ENCODE results near the gene MPRIP.
"Not testable (repeated sequence)": the region's sequence is repeated elsewhere in the genome, so short reads cannot be mapped to it uniquely, and the experiment has no call there.

Gene MPRIP

DNA sequence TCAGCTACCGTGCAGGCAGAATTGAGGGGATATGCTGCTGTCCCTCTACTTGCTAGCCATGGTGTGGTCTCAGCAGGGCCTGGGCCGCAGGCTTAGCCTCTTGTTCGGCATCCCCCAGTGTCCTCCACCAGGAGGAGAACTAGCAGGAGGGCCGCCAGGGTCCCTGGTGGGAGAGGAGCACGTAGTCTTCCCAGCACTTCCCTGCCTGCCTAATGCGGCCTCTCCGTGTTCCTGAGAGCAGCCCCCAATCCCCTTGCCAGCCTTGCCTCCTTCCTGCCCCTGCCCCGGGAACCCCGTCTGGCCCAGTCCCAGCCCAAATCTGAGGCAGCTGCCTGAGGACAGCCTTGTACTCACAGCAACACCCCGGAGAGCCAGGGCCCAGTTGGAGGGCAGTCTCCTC, 125.7 kb downstream of the MPRIP start:
- DNase-seq (ENCODE audit: low spot score): no peak

DNA sequence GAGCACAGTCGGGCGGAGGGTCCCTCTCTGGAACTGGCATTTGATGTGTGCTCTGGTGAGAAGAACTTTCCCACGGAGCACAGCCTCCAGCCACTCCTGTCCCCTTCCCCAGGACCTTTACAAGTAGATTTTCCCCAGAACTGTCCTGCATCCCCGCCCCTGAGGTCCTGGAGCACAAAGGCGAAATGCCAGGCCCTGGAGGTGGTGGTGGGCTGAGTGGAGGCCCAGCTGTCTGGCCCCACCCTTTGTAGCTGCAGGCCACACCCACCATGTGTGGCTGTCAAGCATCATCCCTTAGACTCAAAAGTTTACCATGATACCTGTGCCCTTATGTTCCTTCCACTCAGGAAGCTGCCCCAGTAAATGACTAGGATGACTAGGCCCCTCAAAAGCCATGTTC, 126.1 kb downstream of the MPRIP start:
- DNase-seq (ENCODE audit: low spot score): no peak

DNA sequence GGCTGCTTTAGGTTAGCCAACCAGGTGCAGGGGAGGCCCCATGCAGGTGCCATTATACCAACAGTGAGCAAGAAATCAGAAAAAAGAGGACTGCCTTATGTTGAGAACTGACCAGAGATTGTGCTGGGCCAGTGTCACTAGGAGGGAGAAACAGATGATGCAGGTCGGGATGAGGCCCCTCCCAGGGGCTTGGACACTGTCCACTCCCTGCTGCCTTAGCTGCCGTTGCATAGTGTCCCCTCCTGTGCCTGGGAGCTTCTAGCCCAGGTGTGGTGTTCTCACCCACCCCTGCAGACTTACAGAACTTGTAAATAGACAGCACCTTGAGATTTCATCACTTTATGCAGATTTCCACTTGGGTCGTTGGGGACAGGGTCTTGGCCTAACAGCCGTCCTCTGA, 127.1 kb downstream of the MPRIP start:
- no peak for DNase-seq (ENCODE audit: low spot score)

DNA sequence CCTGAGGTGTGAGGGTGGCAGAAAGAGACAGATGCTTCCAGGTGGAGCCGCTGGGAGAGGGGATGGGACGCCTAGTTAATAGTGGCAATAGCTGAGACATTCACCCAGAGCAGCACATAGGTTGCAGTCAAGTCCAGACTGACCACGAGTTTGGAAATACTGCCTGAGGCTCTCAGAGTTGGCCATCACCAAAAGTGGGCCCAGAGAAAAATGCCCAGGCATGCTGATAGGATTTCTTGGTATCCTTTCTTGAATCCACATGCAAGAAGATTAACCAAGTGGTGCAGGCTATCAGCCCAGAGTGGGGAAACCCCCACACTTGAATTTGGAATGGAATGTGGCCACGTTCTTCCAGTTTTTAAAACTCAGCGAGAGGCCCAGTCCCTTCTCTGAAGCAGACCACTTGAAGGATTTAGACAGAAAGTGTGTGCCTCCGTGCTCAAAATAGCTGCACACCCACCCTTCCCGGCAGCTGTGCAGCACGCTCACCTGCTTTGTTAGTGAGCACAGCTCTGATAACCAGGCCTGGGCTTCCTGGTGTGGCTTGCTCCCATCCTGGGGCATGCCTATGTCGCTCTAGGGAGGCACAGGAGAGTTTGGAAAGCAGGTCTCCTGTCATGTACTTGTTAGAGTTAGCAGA, 128.2 kb downstream of the MPRIP start:
- DNase-seq (ENCODE audit: low spot score): peak; percentile 60

DNA sequence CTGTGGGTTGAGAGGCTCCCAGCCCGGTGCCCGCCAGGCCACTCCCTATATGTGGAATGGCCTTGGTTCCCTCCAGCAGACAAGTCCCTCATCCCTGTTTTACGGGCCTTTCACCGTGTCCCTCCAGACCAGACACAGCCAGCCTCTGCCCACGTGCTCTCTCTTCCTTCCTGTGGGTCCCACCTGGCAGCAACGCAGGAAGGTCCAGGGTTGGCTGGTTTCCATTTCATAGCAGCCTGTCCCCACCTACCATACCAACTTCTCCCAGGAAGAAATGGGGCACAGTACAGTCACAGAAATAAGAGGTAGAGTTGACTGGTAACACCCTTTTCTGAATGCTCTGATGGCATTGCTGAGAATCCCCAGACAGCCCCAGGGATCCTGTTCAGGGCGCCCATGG, 128.9 kb downstream of the MPRIP start:
- DNase-seq (ENCODE audit: low spot score): no peak

DNA sequence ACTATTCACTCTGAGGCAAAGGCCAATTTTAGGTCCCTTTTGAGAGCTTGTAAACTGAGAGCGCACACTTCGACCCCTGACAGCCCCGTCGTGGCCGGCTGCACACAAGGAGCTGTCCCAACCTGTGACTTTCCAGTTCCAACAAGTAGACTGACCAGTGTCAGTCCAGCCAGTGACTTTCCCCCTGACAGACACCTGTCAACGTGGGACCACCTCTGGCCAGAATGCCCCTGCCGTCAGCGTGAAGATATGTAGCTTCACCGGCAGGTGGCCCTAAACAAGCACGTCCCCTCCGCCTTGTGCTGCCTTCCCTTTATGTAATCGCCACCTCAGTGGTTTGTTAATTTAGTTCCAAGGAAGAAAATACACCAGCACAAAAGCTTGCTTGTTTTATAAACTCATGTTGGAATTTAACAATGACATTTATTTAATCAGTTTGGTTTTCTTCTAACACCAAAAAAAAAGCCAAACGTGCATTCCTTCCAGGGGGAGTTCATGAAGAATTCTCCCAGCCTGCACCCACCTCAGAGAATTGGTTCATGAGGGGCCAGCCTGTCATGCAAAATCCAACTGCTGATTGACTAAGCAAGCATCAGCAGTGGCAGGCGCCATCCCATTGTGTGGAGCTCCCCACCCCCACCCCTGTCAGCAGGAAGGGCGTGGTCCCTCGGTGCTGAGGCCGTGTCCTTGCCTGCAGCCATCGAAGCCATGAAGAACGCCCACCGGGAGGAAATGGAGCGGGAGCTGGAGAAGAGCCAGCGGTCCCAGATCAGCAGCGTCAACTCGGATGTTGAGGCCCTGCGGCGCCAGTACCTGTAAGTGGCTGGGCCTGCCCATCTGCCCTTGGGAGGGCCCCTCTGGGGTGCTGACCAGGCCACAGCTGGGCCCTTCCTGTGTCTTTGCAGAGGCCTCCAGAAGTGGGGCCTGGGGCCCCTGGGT, 130.0 kb downstream of the MPRIP start:
- DNase-seq (ENCODE audit: low spot score): no peak

DNA sequence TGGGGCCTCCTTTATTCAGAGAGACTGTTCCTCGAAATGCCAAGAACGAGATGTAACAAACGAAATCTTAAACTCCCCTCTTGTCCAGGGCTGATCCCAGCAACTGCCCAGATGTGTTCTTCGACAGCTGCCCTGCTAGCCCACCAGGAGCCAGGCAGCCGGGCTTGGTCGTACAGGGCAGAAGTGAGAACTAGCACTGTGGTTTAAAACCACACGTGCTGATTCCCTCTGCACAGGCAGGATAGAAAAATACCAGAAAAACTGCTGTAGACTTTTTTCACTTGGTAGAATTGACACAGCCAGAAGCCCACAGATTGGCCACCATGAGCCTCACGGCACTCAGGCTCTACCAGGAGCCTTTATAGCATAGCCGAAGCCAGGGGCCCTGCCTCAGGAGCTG, 130.7 kb downstream of the MPRIP start:
- no peak for DNase-seq (ENCODE audit: low spot score)

DNA sequence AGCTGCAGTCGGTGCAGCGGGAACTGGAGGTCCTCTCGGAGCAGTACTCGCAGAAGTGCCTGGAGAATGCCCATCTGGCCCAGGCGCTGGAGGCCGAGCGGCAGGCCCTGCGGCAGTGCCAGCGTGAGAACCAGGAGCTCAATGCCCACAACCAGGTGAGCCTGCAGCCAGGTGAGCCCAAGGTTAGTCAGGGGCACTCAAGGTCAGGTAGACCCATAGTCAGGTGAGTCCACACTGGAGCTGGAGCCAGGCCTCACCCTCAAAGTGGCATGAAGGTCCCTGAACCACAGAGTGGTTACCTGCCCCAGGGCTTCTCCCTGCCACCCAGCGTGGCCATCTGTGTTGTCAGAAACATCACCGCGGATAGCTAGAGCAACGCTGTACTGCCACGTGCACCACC, 131.7 kb downstream of the MPRIP start:
- no peak for DNase-seq (ENCODE audit: low spot score)

DNA sequence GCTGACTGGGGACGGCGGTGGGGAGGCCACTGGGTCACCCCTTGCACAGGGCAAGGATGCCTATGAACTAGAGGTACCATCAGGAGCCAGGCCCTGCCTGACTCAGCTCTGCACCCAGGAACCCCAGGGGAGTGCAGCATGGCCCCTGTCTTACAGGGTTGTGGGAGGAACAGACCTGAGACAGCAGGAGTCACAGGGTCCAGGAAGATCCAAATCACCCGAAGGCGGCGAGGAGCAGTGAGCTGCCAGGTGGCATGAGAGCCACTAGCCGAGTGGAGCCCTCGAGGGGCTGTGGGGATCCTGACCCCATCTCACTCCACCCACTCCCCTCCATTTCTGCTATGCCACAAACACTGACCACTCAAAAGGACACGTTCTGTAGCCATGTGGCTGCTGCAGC, 133.1 kb downstream of the MPRIP start:
- no peak for DNase-seq (ENCODE audit: low spot score)

DNA sequence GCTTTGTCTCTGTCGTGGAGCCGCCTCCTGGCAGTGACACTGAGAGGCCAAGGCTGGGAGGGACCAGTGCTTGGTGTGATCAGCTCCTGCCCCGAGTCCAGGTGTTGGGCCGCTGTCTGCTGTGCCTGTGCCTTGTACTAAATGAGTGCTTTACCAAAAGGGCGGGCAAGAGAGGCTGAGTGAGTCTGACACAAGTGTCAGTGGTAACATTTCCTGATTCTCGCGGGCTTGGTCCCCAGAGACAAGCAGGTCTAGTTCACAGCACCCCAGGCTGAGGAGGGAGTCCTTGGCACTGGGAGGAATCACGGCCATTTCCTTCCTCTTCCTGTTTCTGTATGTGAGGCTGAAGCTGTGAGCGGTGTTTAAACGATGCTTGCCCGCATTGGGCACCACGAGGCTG, 133.7 kb downstream of the MPRIP start:
- no peak for DNase-seq (ENCODE audit: low spot score)

DNA sequence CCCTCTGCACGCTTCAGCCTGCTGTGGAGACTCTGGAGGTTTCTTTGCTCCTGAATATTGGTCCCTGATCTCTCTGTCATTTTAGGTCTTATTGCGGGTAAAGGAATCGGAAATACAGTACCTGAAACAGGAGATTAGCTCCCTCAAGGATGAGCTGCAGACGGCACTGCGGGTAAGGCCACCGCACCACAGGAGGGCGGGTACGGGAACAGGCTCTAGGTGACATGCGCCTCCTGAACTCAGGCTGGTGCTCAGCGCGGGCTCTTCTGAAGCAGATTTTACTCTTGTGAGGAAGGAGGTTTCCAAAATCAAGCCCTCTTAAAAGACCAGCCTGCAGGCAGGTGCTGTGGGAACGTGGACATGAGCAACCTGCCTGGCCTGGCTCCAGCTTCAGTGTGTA, 134.1 kb downstream of the MPRIP start:
- DNase-seq (ENCODE audit: low spot score): no peak

DNA sequence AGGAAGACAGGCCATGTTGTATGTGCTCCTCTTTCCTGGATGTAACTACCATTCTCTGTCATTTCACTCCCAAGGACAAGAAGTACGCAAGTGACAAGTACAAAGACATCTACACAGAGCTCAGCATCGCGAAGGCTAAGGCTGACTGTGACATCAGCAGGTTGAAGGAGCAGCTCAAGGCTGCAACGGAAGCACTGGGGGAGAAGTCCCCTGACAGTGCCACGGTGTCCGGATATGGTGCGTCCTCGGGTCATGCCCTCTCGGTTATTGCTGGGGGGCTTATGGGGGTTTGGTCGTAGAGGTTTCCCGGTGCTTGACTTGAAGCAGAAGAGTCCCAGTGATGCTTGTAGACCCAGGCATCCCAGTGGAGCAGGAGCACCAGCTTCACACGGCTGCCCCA, 134.9 kb downstream of the MPRIP start:
- no peak for DNase-seq (ENCODE audit: low spot score)

DNA sequence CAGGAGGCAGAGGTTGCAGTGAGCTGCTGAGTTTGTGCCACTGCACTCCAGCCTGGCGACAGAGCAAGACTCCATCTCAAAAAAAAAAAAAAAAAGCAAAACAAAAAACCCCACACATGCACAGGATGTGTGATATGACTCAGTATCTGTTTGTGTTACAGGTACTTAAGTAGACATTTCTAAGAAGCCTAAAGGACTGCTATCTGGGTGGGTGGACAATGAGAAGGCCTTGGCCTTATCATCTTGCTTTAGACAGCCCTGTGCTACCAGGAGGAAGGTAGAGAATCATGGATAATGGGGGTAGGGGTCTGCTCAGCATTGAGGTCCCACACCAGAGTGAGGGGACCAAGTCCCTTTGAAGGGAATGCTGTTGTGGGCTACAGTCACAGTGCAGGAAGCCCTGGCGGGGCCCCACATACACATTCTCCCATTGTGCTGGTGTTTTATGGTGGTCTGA, 137.1 kb downstream of the MPRIP start:
- DNase-seq (ENCODE audit: low spot score): no peak

DNA sequence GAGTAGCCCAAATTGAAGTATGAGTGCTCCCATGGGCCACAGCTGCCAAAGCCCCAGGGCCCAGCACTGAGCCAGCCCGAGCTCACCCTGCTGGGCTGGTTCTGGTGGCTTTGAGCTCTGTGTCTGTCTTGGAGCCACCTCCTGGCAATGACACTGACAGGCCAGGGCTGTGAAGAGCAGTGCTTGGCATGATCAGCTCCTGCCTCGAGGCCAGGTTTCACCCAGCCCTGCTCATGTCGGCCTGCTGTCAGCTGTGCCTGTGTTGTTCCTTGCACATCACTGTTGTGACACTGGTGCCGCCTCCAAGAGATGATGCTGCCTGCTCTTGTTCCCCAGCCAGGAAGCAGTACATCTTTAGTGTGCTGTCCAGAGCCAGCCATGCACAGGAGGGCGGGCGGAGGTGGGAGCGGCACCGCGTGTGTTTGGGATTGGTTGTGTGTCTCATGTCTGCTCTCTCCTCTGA, 137.9 kb downstream of the MPRIP start:
- no peak for DNase-seq (ENCODE audit: low spot score)

DNA sequence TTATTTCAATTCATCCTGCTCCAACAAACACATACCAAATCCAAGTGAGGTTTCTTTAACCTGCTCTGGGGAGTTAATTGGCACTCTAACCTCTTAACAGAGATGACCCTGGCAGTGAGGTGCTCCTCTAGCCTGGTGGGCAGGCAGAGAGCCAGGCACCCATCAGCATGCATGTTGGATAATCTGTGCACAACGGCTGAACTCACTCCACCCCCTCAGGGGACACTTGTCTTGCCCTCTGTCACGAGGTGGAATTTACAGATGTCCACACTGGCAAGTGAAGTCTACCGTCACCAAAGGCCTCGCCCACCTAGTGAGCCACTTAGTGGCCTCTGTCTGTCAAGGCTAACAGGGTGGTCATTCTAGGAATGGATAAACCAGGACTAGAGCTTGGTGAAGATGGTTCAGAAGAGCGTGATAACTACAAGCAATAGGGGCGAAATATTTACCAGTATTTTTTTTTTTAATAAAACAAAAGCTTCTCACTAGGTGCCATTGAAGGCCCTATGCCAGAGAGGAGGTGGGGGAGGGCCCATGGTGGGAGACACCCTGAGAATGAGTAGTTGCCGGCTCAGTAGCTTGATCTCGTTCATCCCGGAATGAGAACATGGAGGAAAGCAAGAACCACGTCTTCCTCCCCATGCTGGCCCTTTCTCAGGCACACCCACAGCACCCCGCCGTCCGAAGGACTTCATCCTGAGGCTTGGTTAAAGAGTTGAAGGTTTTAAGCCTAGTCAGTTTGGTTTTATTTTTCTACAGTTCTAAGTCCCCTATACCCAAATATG, 138.7 kb downstream of the MPRIP start:
- DNase-seq (ENCODE audit: low spot score): no peak

DNA sequence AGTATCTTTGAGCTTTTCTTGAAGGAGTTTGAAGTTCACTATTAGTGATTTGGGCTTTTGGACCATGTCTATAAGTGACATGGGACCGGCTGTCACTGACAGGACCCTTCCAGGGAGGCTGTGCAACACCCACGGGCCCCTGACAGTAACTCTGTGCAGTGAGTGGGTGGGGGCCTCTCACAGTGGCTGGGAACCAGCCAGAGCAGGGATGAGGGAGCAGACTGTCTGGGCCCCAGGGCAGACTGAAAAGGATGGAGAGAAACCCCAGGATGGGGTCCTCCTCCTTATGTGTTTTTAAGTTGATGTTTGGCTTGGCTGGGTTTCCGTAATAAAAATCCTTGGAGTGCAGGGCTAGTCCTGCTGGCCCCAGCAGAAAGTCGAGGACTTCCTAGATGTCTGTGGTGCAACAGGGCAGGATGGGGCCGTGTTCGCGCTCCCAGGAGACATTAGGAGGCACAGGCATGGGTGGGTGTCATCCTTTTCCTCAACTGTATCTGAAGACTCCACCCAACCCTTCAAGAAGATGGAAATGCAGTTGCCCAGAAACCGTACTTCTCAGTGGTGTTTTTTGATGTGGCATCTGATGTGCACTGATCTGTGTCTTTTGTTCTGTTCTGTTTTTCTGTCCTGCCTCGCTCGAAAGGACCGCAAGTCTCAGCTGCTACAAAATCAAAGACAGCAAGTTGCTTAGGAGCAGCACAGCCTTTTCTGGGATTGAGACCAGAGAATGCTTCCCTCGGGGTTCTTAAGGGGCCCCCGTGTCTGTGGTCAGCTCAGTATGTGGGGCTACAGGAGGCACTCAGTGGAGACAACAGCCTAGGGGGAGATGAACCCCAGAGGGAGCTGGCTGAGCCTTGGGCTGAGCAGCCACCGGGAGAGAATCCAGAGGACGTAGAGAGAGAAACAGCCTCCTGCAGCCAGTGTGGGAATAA, 139.7 kb downstream of the MPRIP start:
- DNase-seq (ENCODE audit: low spot score): no peak

DNA sequence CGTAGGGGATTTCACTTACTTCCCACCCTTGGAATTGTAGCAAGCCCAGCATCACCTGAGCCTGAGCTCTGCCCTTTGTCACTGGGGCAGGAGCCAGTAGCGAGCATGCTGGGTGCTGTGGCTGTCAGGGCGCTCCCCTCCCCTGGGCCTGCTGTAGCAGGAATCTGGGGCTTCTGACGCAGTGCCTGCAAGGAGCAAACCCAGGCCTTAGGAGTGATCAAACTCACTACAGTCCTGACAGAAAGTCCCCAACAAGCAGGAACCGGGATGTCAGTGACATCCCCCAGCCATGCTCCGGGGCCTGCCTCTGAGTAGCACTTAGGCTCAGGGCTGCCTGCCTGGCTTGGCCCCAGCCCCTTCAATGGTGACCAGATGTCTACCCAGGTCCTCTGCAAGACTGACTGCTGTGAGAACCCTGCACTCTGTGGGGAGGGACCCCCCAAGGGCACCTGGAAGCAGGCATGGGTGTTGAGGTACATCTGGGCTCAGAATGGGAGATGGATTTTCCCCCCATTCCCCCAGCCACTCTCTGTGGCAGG, 140.4 kb downstream of the MPRIP start:
- DNase-seq (ENCODE audit: low spot score): no peak

DNA sequence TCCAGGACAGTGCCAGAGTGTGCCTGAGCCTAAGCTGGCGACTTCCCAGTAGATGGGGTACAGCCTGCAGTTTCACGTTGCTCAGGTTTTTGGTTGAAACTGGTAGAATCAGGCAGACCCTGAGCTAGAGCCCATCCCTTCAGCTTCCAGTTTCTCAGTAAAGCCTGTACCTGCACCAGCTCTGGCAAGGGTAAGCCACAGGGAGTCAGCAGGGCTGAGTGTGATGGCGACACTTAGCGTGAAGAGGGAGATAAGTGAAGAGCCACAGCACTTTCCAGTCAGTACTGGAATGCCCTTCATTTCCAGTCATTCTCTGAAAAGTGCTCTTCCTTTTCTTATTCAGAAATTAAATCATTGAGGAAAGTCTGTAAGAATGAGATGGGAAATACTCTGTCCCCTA, 141.5 kb downstream of the MPRIP start:
- no peak for DNase-seq (ENCODE audit: low spot score)

DNA sequence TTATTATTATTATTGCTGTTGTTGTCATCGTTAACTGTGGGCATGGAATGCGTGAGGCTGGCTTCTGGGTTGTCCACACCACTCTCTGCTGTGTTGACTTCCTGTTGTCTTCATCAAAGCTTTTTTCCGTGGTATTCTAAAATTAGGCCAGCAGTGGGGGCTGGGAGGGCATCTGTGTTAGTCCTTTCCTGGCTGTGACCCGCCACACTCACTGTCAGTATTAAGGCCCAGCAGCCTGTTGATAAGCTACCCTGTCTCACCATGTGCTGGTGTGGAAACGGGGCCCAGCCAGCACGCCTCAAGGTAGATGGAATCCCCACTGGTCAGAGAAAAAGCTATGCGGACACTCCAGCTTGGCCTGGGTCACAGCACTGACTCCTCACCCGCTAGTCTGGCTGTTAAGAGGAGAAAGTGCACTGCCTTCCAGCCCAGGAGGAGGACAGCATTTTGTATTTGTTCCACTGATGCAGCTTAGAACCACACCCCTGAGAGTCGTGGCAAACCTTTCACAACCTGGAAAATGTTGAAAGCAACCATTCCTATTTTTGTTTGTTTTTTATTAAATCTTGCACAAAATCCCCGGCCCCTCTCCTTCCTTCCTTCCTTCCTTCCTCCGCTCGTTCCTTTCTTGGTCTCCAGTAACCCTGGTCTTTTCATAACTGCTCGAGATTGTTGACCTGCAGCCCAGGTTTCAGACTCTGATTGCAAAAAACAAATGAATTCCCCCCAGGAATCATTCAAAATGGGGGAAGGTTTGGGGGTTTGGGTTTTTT, 142.9 kb downstream of the MPRIP start:
- not testable (repeated sequence) for DNase-seq (ENCODE audit: low spot score)

DNA sequence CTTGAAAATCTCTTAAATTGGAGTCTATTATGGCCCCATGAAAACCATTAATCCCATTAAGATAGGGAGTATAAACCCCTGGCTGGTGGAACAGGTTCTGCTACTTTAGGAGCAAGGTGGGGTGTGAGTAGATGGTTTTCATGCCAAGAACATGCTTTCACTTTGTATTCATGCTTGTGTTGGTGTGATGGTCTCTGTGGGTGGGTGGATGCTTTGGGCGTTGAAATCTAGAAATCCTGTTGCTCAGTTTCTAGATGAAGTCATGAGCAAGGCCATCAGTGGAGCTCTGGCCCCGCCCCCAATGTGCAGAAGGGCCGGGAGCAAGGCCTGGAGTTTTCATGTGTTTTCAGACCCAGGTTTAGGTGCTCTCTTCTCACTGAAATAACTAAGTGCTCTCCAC, 143.8 kb downstream of the MPRIP start:
- DNase-seq (ENCODE audit: low spot score): no peak
